Stomach (tissue), 9 donors: ENCODE measurements around the gene EMX1. TPM values are rescaled to one million over a fixed set of nuclear protein-coding genes. Genes with fewer than 3 reads are reported as not detected.

Experiments used
- DNase-seq, 2 donors: peaks; one replicate each; pipeline versions ENCODE4 v3.0.0 to v3.0.0-alpha.2; 2013 to 2019
- H3K27ac ChIP-seq, 5 donors: fragments of 200-600 bp in 4 of 5; sonication (generic) in 4 of 5; one replicate each; pipeline ENCODE4 v1.5.1; 2013 to 2019; ENCODE audit warnings: mild to moderate bottlenecking in 1 of 5, moderate library complexity in 1 of 5
- H3K27me3 ChIP-seq, 3 donors: fragments of 200-600 bp; sonication (generic); one replicate each; pipeline ENCODE4 v1.5.1; 2017 to 2019; ENCODE audit warnings: mixed run types in 1 of 3
- H3K36me3 ChIP-seq, 4 donors: fragments of 200-600 bp; sonication (generic); 1 replicate in 3 of 4; 2 replicates in 1 of 4; pipeline ENCODE4 v1.5.1; 2016 to 2019
- H3K4me1 ChIP-seq, 4 donors: fragments of 200-600 bp; sonication (generic); one replicate each; pipeline ENCODE4 v1.5.1; 2016 to 2019
- H3K4me3 ChIP-seq, 4 donors: fragments of 200-600 bp; sonication (generic) in 3 of 4; one replicate each; pipeline ENCODE4 v1.5.1; 2016 to 2019; ENCODE audit warnings: mild to moderate bottlenecking in 1 of 4
- H3K9me3 ChIP-seq, 4 donors: fragments of 200-600 bp; sonication (generic); one replicate each; pipeline ENCODE4 v1.5.1; 2016 to 2019
- POLR2A ChIP-seq, 4 donors: fragments of 450-650 bp; IDR thresholded peaks; one replicate each; pipeline ENCODE4 v1.6.1; 2016; ENCODE audit warnings: antibody characterized with exemption in 4 of 4, control low read depth in 2 of 4, mild to moderate bottlenecking in 1 of 4, moderate library complexity in 1 of 4
- POLR2AphosphoS5 ChIP-seq, 3 donors: sonication (generic); formaldehyde crosslinking; IDR thresholded peaks; one replicate each; pipeline ENCODE4 v1.6.1; 2016; ENCODE audit warnings: antibody characterized with exemption in 3 of 3
- WGBS, 5 donors: extraction: QIAGEN DNeasy Blood & Tissue Kit in 3 of 5; methylation state at CpG; one replicate each; pipeline versions ENCODE4 v1.1.5 to v1.1.7; 2013 to 2018; 5-methylcytosine and 5-hydroxymethylcytosine counted together
- intact Hi-C: fragments of 100-400 bp; cut with DNase I; formaldehyde crosslinking; loops from one replicate; pipeline ENCODE4 v1.15.1; 2023; ENCODE audit warnings: low total_unique reads
- polyA plus RNA-seq, 3 donors: library from polyadenylated mRNA; stranded (reverse); fragments of 200-250 nt; gene quantifications; one replicate each; pipeline ENCODE4 v1.2.3, GENCODE V29; 2013
- total RNA-seq, 5 donors: library from RNA; depleted of rRNA; stranded (reverse); fragments of >200 nt; gene quantifications; one replicate each; pipeline versions ENCODE4 v1.1.0 to v1.2.3, GENCODE V29; 2014 to 2016
- donor health status: healthy with polysubstance abuse.
- donor health status: Bipolar disorder and iron deficiency.
- donor health status: healthy.

The EMX1 gene
- total and polyA plus RNA-seq, 8 donors: 0.18 to 32.1 (median 0.62) TPM; not detected in 5

- H3K4me3 ChIP-seq: no peak overlapping the region
- 31 to 67% (median 47%) methylated on average over 6 to 7 of the region's 7 CpGs for WGBS, 5 donors
- intact Hi-C loops: no loop called here
- H3K4me1 ChIP-seq: peaks cover 20 to 43% (median 38%) of the 10 kb centered on the region in 4 donors
- H3K36me3 ChIP-seq: peaks cover 4 to 31% (median 16%) of the 10 kb centered on the region in 4 donors
- H3K27ac ChIP-seq: peak overlapping the region; percentile 23 to 72 (median 65)
- no peaks in the 10 kb centered on the region for H3K9me3 ChIP-seq
- no peaks in the 10 kb centered on the region for H3K27me3 ChIP-seq
- DNase-seq: peak; percentile 66 to 77
- TF ChIP-seq POLR2A (IDR thresholded peaks at IDR 0.05): no peak
- peak in 1 of 3 donors; percentile 20 for TF ChIP-seq POLR2AphosphoS5 (IDR thresholded peaks at IDR 0.05)
Observed at GRCh38 chr2:72984172-72984671, 66.9 kb downstream of the EMX1 start.

Other genes starting within 250 kb of the EMX1 start
- gene EXOC6B, start 91.5 kb upstream of the EMX1 start, total RNA-seq: 10 to 100 TPM; 26.1 to 57.2 (median 35.7) TPM
- 1 to 10 TPM; 3.4 to 5.2 (median 3.9) TPM for gene EXOC6B, start 91.5 kb upstream of the EMX1 start, polyA plus RNA-seq
- gene SPR, start 30.1 kb upstream of the EMX1 start, total RNA-seq: 100 to 1,000 TPM in 1 of 5 donors, 10 to 100 TPM in 4; 11.7 to 133 (median 63.8) TPM
- 10 to 100 TPM; 42.2 to 49.2 (median 48.9) TPM for gene SPR, start 30.1 kb upstream of the EMX1 start, polyA plus RNA-seq
- gene SFXN5, start 154.2 kb downstream of the EMX1 start, total RNA-seq: 100 to 1,000 TPM in 1 of 5 donors, 10 to 100 TPM in 4; 17.0 to 118 (median 38.5) TPM
- 1 to 10 TPM; 2.7 to 9.4 (median 5.7) TPM for gene SFXN5, start 154.2 kb downstream of the EMX1 start, polyA plus RNA-seq
- gene RAB11FIP5, start 195.4 kb downstream of the EMX1 start, total RNA-seq: 10 to 100 TPM in 4 of 5 donors, 1 to 10 TPM in 1; 4.7 to 39.1 (median 19.6) TPM
- gene RAB11FIP5, start 195.4 kb downstream of the EMX1 start, polyA plus RNA-seq: 10 to 100 TPM in 1 of 3 donors, 1 to 10 TPM in 2; 7.0 to 13.1 (median 7.1) TPM